Ovary (tissue), 9 donors: Measurements from ENCODE around the gene RUFY4. TPM values are rescaled to one million over a fixed set of nuclear protein-coding genes. Genes with fewer than 3 reads are reported as not detected.

Source experiments
- DNase-seq, 5 donors: peaks; one replicate each; pipeline ENCODE4 v3.0.0-alpha.2; 2019 to 2020
- H3K27ac ChIP-seq, 2 donors: fragments of 200-600 bp; one replicate each; pipeline versions ENCODE4 v1.5.1 to v1.8.0; 2019 to 2022
- H3K27me3 ChIP-seq: fragments of 200-600 bp; one replicate; pipeline ENCODE4 v1.8.0; 2022
- H3K36me3 ChIP-seq: fragments of 200-600 bp; sonication (generic); one replicate; pipeline ENCODE4 v1.5.1; 2019
- H3K4me1 ChIP-seq: one replicate; pipeline ENCODE4 v1.8.1; 2013; ENCODE audit warnings: mild to moderate bottlenecking, moderate library complexity; ENCODE audit not compliant: insufficient read depth
- H3K4me3 ChIP-seq: fragments of 200-600 bp; sonication (generic); one replicate; pipeline ENCODE4 v1.5.1; 2017
- H3K9me3 ChIP-seq, 2 donors: fragments of 200-600 bp in 1 of 2; sonication (generic) in 1 of 2; one replicate each; pipeline versions ENCODE4 v1.5.1 to v1.8.1; 2013 to 2019; ENCODE audit warnings: mild to moderate bottlenecking in 1 of 2, moderate library complexity in 1 of 2
- CTCF ChIP-seq, 3 donors: fragments of 450-650 bp in 2 of 3; fragments of 200-600 bp in 1 of 3; IDR thresholded peaks; one replicate each; pipeline versions ENCODE4 v1.5.1 to v1.8.0; 2016 to 2022; ENCODE audit warnings: antibody characterized with exemption in 3 of 3, mild to moderate bottlenecking in 1 of 3
- EP300 ChIP-seq: sonication (generic); formaldehyde crosslinking; IDR thresholded peaks from one replicate; pipeline ENCODE4 v1.6.1; 2017; ENCODE audit warnings: antibody characterized with exemption
- POLR2A ChIP-seq: fragments of 450-650 bp; IDR thresholded peaks from one replicate; pipeline ENCODE4 v1.6.1; 2017; ENCODE audit warnings: antibody characterized with exemption, mild to moderate bottlenecking, moderate library complexity
- WGBS, 3 donors: extraction: QIAGEN DNeasy Blood & Tissue Kit in 1 of 3; methylation state at CpG; one replicate each; pipeline versions ENCODE4 v1.1.5 to v1.1.7; 2013 to 2017; 5-methylcytosine and 5-hydroxymethylcytosine counted together
- intact Hi-C, 4 donors: fragments of 100-400 bp; cut with DNase I; formaldehyde crosslinking; loops; one replicate each; pipeline versions ENCODE4 v1.11.0 to v1.15.1; 2022 to 2023
- polyA plus RNA-seq, 2 donors: library from polyadenylated mRNA; stranded (reverse); fragments of 200-250 nt in 1 of 2; fragments of 350-450 nt in 1 of 2; fragmentation: Illumina TruSeq in 1 of 2; extraction: RNeasy Lipid Tissue Mini Kit (QIAGEN cat#74804) in 1 of 2; gene quantifications; one replicate each; pipeline ENCODE4 v1.2.3, GENCODE V29; 2013 to 2014
- total RNA-seq, 7 donors: library from RNA; depleted of rRNA in 2 of 7; stranded (reverse); fragments of >200 nt in 2 of 7; fragmentation: NEBNext Ultra II Directional in 3 of 7; extraction: Animal tissue kit (Norgen Biotek cat#: 25700) in 3 of 7; gene quantifications; one replicate each; pipeline versions ENCODE4 v1.1.0 to v1.2.4, GENCODE V29; 2016 to 2023
- donor health status: DM: no; HTN: no; CAD: no; lungs with moderate emphysema.
- donor health status: DM: no; HTN: no; CAD: no.
- donor health status: Bipolar disorder and iron deficiency.
- donor health status: DM: yes; HTN: yes; CAD: no.
- donor health status: DM: no; HTN: no; CAD: no.
- donor health status: DM: yes; HTN: yes; CAD: no.

Gene RUFY4
- total and polyA plus RNA-seq, 9 donors, result 0.10 to 0.97 (median 0.57) TPM; not detected in 4

- TF ChIP-seq CTCF (IDR thresholded peaks at IDR 0.05), result no peak
- TF ChIP-seq EP300, result no peak
- TF ChIP-seq POLR2A, result no peak
- Histone ChIP-seq H3K4me3 (no peak overlapping the region), H3K27ac (no peak overlapping the region), H3K36me3 (no peaks in the 10 kb centered on the region), H3K9me3 (no peaks in the 10 kb centered on the region), H3K4me1 (no peaks in the 10 kb centered on the region), H3K27me3 (no peaks in the 10 kb centered on the region)
- peak in 3 of 5 donors; percentile 2 to 10 (median 10) for DNase-seq
- WGBS, 3 donors, result 71 to 79% (median 72%) methylated on average over 2 of the region's 2 CpGs
- intact Hi-C loops, result no loop called here
Measured at GRCh38 chr2:218024336-218024735, 44.7 kb upstream of the RUFY4 start.

- no peaks in the 10 kb centered on the region for H3K4me1 ChIP-seq
- intact Hi-C loops, result no loop called here
- no peak overlapping the region for H3K27ac ChIP-seq
- H3K4me3 ChIP-seq, result no peak overlapping the region
- TF ChIP-seq EP300, result no peak
- TF ChIP-seq CTCF (IDR thresholded peaks at IDR 0.05), result no peak
- no peak for TF ChIP-seq POLR2A
- no peaks in the 10 kb centered on the region for H3K27me3 ChIP-seq
- no peaks in the 10 kb centered on the region for H3K36me3 ChIP-seq
- WGBS, 3 donors, result 92 to 95% (median 94%) methylated on average over 2 of the region's 2 CpGs
- peak in 2 of 5 donors; percentile 5 to 7 for DNase-seq
- no peaks in the 10 kb centered on the region for H3K9me3 ChIP-seq
Measured at GRCh38 chr2:218024871-218025270, 44.2 kb upstream of the RUFY4 start.

GRCh38 chr2:218026244-218026643 lies 42.8 kb upstream of the RUFY4 start:
- 87 to 95% (median 94%) methylated on average over 7 of the region's 7 CpGs for WGBS, 3 donors
- peak in 1 of 5 donors; percentile 7 for DNase-seq
- no peaks in the 10 kb centered on the region for H3K4me1 ChIP-seq

GRCh38 chr2:218026676-218027425 lies 42.2 kb upstream of the RUFY4 start:
- Histone ChIP-seq H3K36me3 (no peaks in the 10 kb centered on the region), H3K9me3 (no peaks in the 10 kb centered on the region), H3K27me3 (no peaks in the 10 kb centered on the region), H3K4me1 (no peaks in the 10 kb centered on the region), H3K27ac (no peak overlapping the region), H3K4me3 (no peak overlapping the region)
- intact Hi-C loops, result no loop called here
- no peak for TF ChIP-seq POLR2A
- TF ChIP-seq EP300, result no peak
- no peak for TF ChIP-seq CTCF (IDR thresholded peaks at IDR 0.05)
- 78 to 82% (median 81%) methylated on average over 17 of the region's 17 CpGs for WGBS, 3 donors
- peak in 2 of 5 donors; percentile 21 to 40 for DNase-seq

More at GRCh38 chr2:218026244-218026643, 42.8 kb upstream of the RUFY4 start:
- H3K27me3 ChIP-seq, result no peaks in the 10 kb centered on the region
- H3K4me3 ChIP-seq, result no peak overlapping the region
- TF ChIP-seq CTCF (IDR thresholded peaks at IDR 0.05) (no peak), EP300 (no peak), POLR2A (no peak)
- H3K36me3 ChIP-seq, result no peaks in the 10 kb centered on the region
- no peaks in the 10 kb centered on the region for H3K9me3 ChIP-seq
- no peak overlapping the region for H3K27ac ChIP-seq
- intact Hi-C loops, result no loop called here
